Measurements from ENCODE around the gene PUM1. TPM values are rescaled to one million over a fixed set of nuclear protein-coding genes. Genes with fewer than 3 reads are reported as not detected.

The PUM1 gene
- total RNA-seq, 1 experiment from 2014 or later = 25.7 TPM

DNA sequence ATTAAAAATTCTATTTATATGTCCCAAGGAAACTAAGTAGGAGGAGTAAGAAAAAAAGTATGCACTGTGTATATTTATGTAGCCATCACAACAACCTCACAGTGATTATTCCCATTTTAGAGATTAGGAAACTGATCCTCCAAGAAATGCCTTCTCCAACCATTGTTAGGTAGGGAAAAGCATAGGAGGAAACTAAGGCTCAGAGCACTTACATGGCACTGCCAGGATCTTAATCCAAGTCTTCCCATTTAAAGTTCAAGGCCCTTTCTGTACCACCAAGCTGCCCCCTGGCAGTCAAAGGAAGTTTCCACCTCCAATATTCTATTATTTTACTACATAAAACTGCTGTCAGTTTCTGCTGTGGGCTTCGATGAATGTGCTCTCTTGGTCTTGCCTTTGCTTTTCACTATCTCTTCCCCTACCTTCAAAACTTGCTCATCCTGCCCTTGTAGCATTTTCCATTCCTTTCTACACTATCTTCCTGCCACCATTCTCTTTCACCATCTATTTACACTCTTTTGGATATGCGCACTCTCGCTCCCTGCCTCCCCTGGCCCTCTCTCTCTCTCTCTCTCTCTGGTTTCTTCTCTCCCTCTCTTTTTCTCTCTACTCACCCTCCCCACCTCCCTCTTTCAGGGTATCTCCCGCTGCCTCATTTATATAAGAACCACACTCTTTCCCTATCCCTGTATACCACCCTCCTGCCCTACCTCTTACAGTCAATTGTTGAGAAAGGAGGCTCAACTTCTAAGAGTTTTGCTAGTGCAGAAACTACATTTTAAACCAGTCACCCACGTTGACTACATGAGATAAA is 34.0 kb downstream of the PUM1 start:
- no peak for DNase-seq (ENCODE audit: low spot score)

DNA sequence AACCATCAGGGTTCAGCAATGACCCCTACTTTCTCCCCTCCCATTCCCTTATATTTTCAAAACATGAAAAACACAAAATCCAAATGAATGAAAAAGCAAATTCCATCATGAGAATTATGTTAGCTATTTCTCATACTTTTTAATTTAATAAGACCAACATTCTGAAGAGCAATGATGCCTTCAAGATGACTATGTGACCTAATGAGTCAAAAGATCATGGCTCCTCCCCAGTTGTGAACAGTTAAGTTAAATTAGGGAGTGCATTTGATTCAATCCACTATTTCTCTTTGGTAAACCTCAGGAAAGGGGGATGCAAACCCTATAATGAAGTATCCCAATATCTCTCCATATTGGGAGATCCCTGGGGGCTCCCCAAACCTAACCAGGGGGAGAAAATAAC is 36.5 kb downstream of the PUM1 start:
- no peak for DNase-seq (ENCODE audit: low spot score)

DNA sequence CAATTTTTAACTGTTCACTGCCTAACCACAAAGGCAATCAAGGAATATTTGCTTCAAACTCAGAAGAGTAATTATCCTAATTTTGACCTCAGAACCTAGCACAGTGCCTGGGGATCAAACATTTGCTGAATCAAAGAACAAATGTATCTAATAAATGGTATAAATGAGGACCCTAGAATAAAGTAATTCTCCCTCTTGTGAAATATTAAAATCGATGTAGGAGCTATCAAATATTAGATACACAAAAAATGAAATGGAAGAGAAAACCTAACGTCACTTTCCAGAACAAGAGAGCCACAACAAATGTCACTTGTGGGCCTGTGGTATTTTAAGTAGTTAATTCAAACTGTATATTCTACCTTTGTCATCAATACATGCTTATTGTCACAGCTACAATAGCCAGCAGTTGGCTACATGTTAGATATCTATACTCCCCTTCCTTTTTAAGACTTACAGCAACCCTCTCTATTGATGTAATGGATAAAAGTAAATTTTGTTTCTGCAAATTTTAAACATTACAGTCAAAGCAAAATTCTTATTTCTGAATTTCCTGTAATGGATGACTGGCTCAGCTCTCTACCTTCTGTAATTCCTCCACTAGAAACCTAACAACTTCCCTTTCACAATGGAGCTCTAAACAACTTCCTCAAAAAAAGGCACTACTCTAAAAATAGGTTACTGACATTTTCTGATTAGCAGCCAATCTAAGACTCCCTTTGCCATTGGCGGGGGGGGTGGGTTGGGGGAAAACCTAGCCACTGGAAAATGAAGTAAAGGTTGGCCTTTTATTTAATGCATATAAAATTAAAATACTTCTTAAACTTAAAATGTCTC is 37.6 kb downstream of the PUM1 start:
- DNase-seq (ENCODE audit: low spot score) = no peak

DNA sequence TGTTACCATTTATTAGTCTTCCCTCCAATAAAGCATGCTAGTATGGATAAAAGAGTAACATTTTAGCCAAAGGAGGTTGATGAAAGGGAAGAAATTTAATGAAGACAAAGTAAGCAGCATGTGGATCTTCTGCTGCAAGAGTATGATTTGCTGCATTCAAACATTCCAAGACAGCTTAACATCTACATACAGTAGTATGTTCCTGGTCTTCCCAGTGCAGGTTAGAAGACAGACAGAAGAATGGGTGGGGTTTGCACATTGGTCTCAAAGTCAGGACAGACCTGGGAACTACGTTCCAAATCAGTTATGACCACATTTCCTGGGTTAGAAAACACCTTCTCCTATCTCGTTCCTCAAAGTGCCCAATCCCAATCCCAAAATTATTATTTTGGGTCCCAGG is 43.3 kb downstream of the PUM1 start:
- DNase-seq (ENCODE audit: low spot score) = no peak

DNA sequence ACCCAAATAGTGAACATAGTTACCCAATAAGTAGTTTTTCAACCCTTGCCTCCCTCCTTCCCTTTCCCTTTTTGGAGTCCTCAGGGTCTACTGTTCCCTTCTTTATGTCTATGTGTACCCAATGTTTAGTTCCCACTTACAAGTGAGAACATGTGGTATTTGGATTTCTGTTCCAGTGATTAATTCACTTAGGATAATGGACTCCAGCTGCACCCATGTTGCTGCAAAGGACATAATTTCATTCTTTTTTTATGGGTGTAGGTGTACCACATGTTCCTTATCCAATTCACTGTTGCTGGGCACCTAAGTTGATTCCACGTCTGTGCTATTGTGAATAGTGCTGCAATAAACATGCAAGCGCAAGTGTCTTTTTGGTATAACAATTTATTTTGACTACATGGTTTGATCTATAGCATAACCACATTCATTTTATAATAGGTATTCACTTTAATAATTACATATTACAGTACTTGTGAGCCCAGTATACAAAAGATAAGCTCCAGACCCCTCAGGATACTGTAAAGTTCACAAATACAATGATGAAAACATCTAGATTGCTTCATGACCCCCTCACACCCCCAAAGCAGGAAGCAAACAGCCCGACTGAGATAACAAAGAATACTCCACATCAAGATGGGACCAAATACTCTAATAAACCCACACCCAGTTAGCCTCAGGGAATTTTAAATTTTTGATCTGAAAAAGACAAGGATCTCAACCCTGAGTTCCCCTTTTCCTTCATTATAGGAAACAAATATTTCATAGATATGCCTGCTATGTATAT is 45.3 kb downstream of the PUM1 start:
- DNase-seq (ENCODE audit: low spot score) = no peak

DNA sequence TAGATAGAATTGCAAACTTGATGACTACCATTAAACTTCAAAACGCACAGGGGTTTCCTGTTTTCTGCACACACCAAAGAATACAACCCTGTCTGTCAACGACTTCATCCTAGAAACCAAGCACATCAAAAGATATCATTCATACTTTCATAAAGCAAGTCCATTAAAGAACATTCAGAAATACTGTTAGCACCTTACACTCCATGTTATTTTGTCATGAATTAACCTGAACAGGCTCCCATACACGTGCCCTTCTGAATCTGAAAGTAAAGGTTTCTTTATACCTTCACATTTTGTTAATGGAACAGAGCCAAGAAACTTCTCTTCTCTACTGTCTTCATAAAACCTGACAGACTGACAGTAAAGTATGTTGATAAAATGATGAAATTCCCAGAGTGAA is 46.1 kb downstream of the PUM1 start:
- DNase-seq (ENCODE audit: low spot score) = no peak

DNA sequence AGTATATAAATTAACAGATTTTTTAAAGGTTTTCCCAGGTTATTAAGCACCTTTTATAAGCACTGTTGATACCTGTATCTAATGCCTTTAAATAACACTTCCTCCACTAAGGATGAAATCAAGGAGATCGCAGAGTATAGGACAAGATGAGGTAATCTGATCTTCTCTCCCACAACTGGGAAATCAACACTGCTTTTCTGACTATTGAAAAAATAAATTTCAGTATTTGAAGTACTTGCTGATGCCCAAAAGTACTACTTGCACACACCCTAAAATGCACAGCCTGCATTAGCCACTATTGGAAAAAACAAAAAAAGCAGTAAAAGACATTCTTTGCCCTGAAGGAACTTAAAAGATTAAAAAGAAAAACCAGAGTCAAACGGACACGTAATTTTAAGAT is 48.6 kb downstream of the PUM1 start:
- DNase-seq (ENCODE audit: low spot score) = no peak

DNA sequence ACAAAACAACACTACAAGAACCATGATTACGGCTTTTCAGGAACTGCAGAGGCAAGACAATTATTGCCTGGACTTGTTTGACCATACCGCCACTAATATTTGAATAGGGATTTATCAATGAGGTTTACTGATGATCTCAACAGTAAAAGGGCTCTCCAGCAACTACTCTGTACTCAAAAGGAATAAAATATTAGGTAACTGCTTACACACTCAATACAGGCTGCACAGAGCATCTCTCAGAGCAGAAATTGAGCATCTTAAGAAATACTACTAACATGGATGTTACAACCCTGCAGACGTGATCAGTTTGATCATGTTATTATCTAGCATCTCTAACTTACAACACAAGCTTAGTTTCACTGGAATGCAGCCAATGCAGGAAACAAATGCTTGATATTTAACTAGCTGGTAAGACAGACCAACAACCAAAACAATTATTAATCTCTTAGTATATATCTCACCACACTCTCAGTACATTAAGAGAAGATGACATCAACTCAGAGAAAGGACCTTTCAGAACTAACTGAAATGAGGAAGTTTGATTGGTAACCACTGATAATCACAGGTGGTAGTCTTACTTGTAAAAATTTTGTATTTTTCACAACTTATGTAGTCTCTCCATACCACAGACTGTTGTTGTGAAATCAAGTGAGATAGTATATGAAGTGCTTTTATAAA is 52.2 kb downstream of the PUM1 start:
- DNase-seq (ENCODE audit: low spot score) = no peak

DNA sequence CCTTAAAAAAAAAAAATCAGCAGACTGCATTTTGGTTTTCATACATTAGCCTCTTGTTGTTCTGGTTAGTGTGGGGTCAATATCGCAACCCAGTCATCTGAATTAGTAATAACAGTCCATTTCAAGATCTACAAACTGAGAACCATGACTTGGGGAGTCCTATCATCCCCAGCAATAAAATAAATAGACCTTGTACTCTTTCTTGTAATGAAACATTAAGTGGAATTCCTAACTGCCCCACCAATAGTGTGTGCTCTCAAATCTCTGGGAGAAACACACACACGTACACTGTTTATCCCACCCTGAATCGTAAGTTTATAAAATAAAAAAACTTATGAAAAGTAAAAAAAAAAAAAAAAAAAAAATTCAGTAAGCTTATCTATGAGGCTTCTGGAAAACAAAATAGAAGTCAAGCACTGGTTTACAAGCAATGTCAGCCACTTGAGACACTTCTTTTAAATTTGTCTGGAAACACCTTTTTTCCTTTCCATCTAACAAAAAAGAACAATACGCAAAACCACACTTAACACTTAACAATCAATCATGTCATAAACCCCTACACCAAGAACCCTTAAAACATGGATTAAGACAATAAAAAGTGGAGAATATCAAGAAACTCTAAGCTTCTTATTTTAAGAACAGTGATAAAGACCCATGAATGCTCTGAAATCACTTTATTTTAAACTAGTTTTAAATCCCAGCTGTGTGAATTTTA is 53.1 kb downstream of the PUM1 start:
- no peak for DNase-seq (ENCODE audit: low spot score)

DNA sequence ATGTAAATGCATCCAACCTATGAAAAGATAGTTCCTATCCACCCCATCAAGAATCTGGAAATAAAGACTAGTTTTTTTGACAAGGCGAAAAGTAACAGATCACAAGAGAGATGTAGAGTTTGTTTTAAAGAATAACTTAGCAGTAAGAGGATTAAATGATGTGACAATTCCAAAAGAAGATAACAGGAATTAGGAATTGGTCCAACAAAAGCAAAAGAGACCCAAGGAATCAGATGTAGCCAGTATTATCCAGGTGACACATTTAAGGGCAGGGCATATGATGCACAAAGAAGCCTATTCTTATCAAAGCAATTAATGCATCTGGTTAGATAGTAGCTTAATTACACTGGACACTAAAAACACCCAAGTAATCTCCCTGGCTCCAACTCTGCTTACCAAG is 53.8 kb downstream of the PUM1 start:
- DNase-seq (ENCODE audit: low spot score) = no peak

DNA sequence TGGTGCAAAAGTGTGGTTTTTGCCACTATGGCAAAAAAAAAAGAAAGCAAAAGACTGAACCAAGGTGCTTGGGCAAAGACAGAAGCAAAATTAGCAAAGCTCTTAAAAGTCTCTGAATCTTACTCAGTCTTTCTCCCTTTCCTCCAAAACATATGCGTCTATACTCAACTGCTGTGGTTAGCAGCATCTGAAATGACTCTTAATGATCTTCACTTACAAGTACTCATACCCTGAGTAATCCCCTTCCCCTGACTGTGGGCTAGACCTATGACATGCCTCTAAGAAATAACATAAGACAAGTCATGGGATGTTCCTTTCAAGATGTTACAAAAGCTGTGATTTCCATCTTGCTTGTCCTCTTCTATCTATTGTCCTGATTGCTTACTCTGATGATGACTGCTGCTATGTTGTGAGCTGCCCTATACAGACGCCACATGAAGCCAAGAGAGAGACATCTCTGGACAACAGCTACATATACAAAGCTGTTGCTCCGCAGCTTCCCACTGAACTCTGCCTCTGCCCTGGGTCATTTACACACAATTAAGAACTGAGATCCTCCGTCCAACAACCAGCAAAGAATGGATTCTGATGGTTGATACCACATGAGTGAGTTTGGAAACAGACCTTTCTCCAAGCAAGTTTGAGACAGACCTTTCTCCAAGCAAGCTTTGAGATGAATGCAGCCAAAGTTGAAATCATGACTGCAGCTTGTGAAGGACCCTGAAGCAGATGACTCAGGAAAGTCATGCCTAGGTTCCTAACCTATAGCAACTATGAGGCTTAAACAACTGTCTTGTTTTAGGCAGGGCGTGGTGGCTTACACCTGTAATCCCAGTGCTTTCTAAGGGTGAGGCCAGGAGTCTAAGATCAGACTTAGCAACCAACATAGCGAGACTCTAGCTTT is 55.2 kb downstream of the PUM1 start:
- no peak for DNase-seq (ENCODE audit: low spot score)

DNA sequence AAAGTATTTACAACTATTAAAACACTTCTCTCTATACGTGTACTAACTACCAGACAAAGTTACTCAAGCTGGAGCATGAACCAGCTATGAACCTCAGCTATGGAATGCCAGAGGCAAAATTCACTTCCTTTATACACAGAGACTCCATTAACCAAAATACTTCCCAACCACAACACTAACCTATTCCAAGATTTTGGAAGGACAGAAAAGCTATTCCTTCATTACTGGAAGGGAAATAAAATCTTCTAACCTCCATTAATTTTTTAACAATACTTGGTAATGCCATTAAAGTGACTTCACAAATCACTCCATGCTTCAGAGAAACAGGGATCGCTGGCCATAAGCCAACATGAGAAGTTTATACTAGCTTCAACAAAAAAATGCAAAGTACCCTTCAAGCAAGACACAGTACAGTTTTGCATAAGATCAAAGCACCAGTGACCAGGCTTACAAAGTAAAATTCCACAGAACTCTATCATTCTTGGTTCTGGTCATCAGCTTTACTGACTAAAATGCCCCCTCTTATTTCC is 58.0 kb downstream of the PUM1 start:
- DNase-seq (ENCODE audit: low spot score) = peak; percentile 25

DNA sequence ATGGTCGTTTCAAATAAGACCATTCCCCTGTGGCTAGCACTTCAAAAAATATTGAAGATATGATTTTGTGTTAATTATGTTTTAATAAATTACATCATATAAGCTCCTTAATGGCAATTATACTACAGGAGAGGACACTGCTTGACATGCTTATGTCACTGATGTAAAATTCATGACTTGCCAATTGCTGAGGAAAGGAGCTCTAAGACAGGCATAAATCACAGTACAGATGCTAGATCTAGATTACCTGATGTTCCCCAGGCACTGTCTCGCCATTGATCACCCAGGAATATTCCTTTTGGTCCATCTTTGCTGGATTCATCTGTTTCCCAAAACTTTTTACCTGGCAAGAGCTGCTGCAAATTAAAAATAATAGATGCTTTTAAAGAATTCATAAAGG is 58.8 kb downstream of the PUM1 start:
- no peak for DNase-seq (ENCODE audit: low spot score)

DNA sequence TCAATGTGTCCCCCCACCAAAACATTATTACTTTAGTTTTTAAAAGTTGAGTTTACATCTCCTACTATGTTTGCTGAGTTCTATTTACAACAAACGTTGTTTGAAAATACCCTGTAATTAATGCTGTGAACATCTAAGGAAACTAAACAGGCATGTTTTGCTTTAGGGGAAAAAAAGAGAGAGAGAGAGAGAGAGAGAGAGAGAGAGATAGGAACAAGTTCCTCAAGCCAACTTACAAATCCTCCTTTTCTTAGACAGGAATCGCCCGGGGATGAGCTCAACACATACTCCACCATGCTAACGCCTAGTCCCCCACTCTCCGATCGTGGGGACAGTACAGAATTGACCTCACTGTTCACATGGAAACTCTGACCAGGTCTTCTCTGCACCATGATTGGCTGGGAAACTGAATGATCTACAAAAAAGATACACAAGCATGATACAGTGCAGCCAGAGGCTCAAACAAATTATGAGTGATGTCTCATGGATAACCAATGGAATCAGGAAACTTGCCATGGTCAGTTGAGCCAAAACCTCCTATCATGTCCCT is 59.8 kb downstream of the PUM1 start:
- DNase-seq (ENCODE audit: low spot score) = no peak

DNA sequence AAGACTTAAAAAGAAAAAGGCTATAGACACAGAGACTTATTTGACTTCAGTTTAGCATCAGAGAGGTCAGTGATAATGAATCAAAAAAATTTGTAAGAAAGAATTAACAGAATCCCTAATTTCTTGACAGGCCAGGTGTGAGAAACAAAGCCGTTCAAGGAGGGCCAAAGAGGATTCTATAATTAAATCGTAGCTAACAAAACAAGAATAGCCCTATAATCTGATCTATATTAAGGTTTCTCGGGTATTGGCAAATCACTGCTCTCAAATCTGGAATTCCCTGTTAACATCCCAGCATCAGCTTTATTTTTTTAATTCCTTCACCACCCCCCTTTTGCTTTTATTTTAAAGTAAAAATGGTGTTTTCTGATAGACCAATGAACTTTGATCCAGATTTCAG is 60.3 kb downstream of the PUM1 start:
- DNase-seq (ENCODE audit: low spot score) = no peak

DNA sequence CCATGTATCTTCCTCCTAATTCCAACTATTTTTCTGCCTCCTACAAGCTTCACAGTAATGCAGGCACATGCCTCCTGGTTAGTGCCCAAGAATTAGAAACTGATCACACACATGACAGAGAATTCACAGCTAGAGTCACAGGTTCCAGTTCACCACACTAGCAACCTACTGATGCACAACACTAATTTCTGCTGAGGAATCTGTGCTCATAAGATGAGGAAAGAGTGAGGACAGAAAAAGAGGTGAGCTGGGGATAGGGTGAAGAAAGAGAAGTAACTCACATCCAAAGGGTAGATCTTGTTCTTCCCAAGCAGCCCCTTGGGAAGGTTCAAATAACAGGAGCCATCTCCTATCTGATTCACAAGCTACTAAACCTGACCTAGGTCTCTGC is 61.3 kb downstream of the PUM1 start:
- no peak for DNase-seq (ENCODE audit: low spot score)

DNA sequence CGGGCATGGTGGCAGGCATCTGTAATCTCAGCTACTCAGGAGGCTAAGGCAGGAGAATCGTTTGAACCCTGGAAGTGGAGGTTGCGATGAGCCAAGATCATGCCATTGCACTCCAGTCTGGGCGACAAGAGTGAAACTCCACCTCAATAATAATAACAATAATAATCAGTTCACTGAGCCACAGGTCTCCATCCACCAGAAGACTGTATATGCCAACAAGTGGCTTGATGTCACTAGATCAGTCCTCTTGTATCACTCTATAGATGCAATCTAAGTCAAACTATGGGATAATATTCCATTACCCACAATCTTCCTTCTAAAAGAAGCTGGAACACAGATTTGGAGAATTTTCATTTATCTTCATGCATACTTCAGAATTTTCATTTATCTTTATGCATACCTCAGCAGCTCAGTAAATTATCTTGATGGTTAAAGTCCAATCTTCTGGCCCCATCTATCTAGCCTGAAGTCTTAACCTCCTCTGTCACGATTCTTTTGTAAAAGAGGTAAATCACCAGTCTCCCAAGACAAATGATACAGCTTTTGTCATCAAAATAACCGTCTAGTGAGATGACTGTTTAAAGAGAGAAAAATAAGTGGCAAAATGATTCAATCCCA is 61.8 kb downstream of the PUM1 start:
- DNase-seq (ENCODE audit: low spot score) = no peak

DNA sequence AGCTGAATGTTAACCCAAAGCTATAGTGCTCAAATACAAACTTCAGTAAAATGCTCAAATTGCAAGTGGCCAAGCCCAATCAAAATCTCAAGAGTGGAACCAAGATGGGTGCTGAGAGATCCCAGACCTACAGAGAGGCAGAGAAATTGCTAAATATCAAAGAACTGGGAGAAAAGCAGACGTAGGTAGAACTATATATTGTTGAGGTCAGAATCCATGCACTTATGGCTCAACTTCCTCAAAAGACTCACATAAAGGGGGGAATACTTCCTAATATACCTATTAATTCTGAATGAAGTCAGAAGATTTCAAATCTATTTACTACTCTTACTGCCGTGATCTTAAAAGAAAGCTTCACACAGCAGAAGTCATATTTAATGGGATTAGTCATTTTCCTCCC is 65.2 kb downstream of the PUM1 start:
- no peak for DNase-seq (ENCODE audit: low spot score)

DNA sequence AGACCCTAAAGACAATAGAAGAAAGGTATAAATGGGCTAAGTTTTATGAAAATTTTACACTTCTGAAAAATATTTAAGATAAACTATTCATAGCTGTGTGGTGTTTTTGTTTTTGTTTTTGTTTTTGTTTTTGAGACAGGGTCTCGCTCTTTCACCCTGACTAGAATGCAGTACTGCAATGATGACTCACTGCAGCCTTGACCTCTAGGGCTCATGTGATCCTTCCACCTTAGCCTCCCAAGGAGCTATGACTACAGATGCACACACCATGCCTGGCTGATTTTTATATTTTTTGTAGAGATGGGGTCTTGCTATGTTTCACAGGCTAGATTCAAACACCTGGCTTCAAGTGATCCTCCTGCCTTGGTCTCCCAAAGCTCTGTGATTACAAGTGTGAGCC is 66.6 kb downstream of the PUM1 start:
- DNase-seq (ENCODE audit: low spot score) = no peak
